ENCODE data around the gene AHDC1. TPM values are rescaled to one million over a fixed set of nuclear protein-coding genes. Genes with fewer than 3 reads are reported as not detected.

The AHDC1 gene
- total and polyA plus RNA-seq, 2 of the 13 experiments (the other 11 are each of a cell fraction or from before 2014, with no cell fraction given), result 1.0 to 2.7 TPM

GRCh38 chr1:27574001-27574781 lies 29.8 kb downstream of the AHDC1 start (continued):
- no peak for TF ChIP-seq E2F1 (CRISPR knock-in tag; IDR thresholded peaks at IDR 0.05)
- peak; percentile 31; the same call in 1 of the 2 replicates for TF ChIP-seq ONECUT2 (CRISPR knock-in tag; IDR thresholded peaks at IDR 0.05)
- TF ChIP-seq FOXA3 (CRISPR knock-in tag; IDR thresholded peaks at IDR 0.05), result peak; percentile 72
- peak; percentile 37; the same call in 1 of the 2 replicates for TF ChIP-seq CREM (IDR thresholded peaks at IDR 0.05)
- no peak for TF ChIP-seq CREM (CRISPR knock-in tag; IDR thresholded peaks at IDR 0.05)
- peak; percentile 36; the same call in 1 of the 2 replicates for TF ChIP-seq ZNF292 (CRISPR knock-in tag; IDR thresholded peaks at IDR 0.05; ENCODE audit: borderline replicate concordance, low read depth)
- TF ChIP-seq ZNF484 (CRISPR knock-in tag; IDR thresholded peaks at IDR 0.05; ENCODE audit: borderline replicate concordance, low read depth), result no peak
- TF ChIP-seq ZNF615 (CRISPR knock-in tag; IDR thresholded peaks at IDR 0.05; ENCODE audit: borderline replicate concordance), result no peak
- no peak for TF ChIP-seq ATF6 (CRISPR knock-in tag; conservative IDR thresholded peaks at IDR 0.05)
- no peak for TF ChIP-seq SP4 (CRISPR knock-in tag; IDR thresholded peaks at IDR 0.05)
- TF ChIP-seq FOXP4 (CRISPR knock-in tag; IDR thresholded peaks at IDR 0.05), result peak; percentile 87
- no peak for TF ChIP-seq ZNF333 (CRISPR knock-in tag; IDR thresholded peaks at IDR 0.05; ENCODE audit: borderline replicate concordance)
- TF ChIP-seq ZIK1 (CRISPR knock-in tag; IDR thresholded peaks at IDR 0.05; ENCODE audit: borderline replicate concordance, low read depth), result no peak
- TF ChIP-seq SKIL (CRISPR knock-in tag; IDR thresholded peaks at IDR 0.05; ENCODE audit: borderline replicate concordance), result peak; percentile 82
- TF ChIP-seq FIP1L1 (IDR thresholded peaks at IDR 0.05; ENCODE audit: borderline replicate concordance, insufficient read depth, low read depth, low read length), result no peak
- TF ChIP-seq CHCHD3 (CRISPR knock-in tag; IDR thresholded peaks at IDR 0.05), result no peak
- peak; percentile 42; the same call in 1 of the 2 replicates for TF ChIP-seq ZNF878 (CRISPR knock-in tag; IDR thresholded peaks at IDR 0.05)
- TF ChIP-seq MYPOP (CRISPR knock-in tag; IDR thresholded peaks at IDR 0.05), result peak; percentile 62; the same call in 1 of the 2 replicates

Data from HepG2 (cell line).